HL-60 (cell line): ENCODE data around the gene NOP16.
"Not testable (repeated sequence)": the region's sequence is repeated elsewhere in the genome, so short reads cannot be mapped to it uniquely, and the experiment has no call there.

ENCODE experiments used
- DNase-seq, 2 experiments: peaks; one replicate each; pipeline ENCODE4 v3.0.0-alpha.2; 2010 to 2020; ENCODE audit warnings: low read depth in 1 of 2, low spot score in 1 of 2
- H3K27ac ChIP-seq: fragments of 250-450 bp; sonication (Bioruptor Pico); replicated peaks from 2 replicates; pipeline ENCODE4 v1.5.1; 2020; ENCODE audit warnings: mild to moderate bottlenecking, moderate library complexity
- H3K27me3 ChIP-seq: fragments of 250-450 bp; sonication (Bioruptor Pico); 2 replicates; pipeline ENCODE4 v1.5.1; 2021; ENCODE audit warnings: mild to moderate bottlenecking, moderate library complexity; ENCODE audit not compliant: insufficient read depth, poor library complexity, severe bottlenecking
- H3K4me3 ChIP-seq: replicated peaks from 2 replicates; pipeline ENCODE4 v1.5.1; 2011; ENCODE audit warnings: mild to moderate bottlenecking, control low read depth, low read length; ENCODE audit not compliant: insufficient read depth
- GABPA ChIP-seq: IDR thresholded peaks from 2 replicates; pipeline ENCODE4 v1.6.1; 2012; ENCODE audit warnings: low read depth
- POLR2AphosphoS5 ChIP-seq: IDR thresholded peaks from 2 replicates; pipeline ENCODE4 v1.6.1; 2012; ENCODE audit warnings: low read depth
- SPI1 ChIP-seq: IDR thresholded peaks from 2 replicates; pipeline ENCODE4 v1.6.1; 2012; ENCODE audit warnings: low read depth, mild to moderate bottlenecking, borderline replicate concordance
- TF ChIP-seq, protein P1 (sequence below): IDR thresholded peaks from one replicate; pipeline ENCODE4 v1.5.1; 2011; ENCODE audit warnings: low read length, control low read depth, inconsistent platforms; ENCODE audit not compliant: insufficient read depth
- TF ChIP-seq, protein P2 (sequence below): IDR thresholded peaks from 2 replicates; pipeline ENCODE4 v1.6.1; 2012; ENCODE audit warnings: low read depth; ENCODE audit not compliant: insufficient replicate concordance

Gene NOP16

GRCh38 chr5:176408590-176408989 lies 20.2 kb upstream of the NOP16 start:
- Histone ChIP-seq H3K27me3 (no peaks in the 10 kb centered on the region), H3K27ac (no peak overlapping the region), H3K4me3 (no peak overlapping the region)
- DNase-seq: no peak
- TF ChIP-seq, protein P1, sequence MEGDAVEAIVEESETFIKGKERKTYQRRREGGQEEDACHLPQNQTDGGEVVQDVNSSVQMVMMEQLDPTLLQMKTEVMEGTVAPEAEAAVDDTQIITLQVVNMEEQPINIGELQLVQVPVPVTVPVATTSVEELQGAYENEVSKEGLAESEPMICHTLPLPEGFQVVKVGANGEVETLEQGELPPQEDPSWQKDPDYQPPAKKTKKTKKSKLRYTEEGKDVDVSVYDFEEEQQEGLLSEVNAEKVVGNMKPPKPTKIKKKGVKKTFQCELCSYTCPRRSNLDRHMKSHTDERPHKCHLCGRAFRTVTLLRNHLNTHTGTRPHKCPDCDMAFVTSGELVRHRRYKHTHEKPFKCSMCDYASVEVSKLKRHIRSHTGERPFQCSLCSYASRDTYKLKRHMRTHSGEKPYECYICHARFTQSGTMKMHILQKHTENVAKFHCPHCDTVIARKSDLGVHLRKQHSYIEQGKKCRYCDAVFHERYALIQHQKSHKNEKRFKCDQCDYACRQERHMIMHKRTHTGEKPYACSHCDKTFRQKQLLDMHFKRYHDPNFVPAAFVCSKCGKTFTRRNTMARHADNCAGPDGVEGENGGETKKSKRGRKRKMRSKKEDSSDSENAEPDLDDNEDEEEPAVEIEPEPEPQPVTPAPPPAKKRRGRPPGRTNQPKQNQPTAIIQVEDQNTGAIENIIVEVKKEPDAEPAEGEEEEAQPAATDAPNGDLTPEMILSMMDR: no peak
- TF ChIP-seq, protein P2, sequence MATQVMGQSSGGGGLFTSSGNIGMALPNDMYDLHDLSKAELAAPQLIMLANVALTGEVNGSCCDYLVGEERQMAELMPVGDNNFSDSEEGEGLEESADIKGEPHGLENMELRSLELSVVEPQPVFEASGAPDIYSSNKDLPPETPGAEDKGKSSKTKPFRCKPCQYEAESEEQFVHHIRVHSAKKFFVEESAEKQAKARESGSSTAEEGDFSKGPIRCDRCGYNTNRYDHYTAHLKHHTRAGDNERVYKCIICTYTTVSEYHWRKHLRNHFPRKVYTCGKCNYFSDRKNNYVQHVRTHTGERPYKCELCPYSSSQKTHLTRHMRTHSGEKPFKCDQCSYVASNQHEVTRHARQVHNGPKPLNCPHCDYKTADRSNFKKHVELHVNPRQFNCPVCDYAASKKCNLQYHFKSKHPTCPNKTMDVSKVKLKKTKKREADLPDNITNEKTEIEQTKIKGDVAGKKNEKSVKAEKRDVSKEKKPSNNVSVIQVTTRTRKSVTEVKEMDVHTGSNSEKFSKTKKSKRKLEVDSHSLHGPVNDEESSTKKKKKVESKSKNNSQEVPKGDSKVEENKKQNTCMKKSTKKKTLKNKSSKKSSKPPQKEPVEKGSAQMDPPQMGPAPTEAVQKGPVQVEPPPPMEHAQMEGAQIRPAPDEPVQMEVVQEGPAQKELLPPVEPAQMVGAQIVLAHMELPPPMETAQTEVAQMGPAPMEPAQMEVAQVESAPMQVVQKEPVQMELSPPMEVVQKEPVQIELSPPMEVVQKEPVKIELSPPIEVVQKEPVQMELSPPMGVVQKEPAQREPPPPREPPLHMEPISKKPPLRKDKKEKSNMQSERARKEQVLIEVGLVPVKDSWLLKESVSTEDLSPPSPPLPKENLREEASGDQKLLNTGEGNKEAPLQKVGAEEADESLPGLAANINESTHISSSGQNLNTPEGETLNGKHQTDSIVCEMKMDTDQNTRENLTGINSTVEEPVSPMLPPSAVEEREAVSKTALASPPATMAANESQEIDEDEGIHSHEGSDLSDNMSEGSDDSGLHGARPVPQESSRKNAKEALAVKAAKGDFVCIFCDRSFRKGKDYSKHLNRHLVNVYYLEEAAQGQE: no peak
- TF ChIP-seq POLR2AphosphoS5: no peak
- TF ChIP-seq GABPA: no peak
- TF ChIP-seq SPI1: no peak

DNA sequence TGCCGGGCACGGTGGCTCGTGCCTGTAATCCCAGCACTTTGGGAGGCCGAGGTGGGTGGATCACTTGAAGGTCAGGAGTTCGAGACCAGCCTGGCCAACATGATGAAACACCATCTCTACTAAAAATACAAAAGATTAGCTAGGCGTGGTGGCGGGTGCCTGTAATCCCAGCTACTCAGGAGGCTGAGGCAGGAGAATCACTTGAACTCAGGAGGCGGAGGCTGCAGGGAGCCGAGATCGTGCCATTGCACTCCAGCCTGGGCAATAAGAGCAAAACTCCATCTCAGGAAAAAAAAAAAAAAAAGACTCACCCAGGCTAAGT lies 19.8 kb upstream of the NOP16 start:
- H3K4me3 ChIP-seq, H3K27ac ChIP-seq, DNase-seq, H3K27me3 ChIP-seq: not testable (repeated sequence)

GRCh38 chr5:176407456-176408251 lies 19.3 kb upstream of the NOP16 start:
- TF ChIP-seq, protein P1: no peak
- TF ChIP-seq POLR2AphosphoS5: no peak
- TF ChIP-seq, protein P2: no peak
- no peak for TF ChIP-seq SPI1
- no peak for TF ChIP-seq GABPA
- Histone ChIP-seq H3K27ac (no peak overlapping the region), H3K27me3 (no peaks in the 10 kb centered on the region), H3K4me3 (no peak overlapping the region)
- DNase-seq: no peak

DNA sequence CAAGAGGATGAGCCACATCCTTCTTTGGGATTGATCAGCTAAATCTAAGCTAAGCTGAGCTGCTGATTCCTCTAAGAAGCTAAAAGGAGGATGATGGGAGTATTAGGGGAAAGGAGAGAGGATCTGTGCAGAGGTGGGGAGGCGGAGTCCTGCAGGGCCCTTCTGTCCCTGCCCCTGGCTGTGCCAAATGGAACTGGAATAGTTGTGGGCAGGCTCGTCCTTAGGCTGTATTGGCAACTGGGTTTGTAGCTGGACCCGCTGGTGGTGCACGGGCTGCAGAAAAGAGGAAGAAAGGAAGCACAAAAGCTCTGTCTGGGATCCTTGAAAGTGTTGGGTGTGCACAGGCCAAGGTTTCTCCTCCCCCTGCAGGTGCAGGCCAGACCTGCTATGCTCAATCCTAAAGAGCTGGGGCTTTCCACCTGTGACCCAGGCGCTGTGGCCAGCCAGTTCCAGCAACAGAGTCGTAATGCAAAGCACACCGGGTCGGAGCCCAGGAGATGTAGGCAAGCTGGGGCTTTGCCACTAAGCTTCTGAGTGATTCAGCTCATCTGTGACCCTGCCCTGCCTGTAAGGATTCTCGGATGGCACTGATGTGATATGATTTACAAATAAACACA lies 18.1 kb upstream of the NOP16 start:
- TF ChIP-seq, protein P2: no peak
- TF ChIP-seq POLR2AphosphoS5 (no peak), GABPA (no peak), SPI1 (no peak)
- TF ChIP-seq, protein P1: no peak
- peak in 1 of 2 experiments; percentile 26 for DNase-seq
- Histone ChIP-seq H3K27ac (no peak overlapping the region), H3K4me3 (no peak overlapping the region), H3K27me3 (no peaks in the 10 kb centered on the region)
